ENCODE measurements around the gene CPM. TPM values are rescaled to one million over a fixed set of nuclear protein-coding genes. Genes with fewer than 3 reads are reported as not detected.

Gene CPM
- total and polyA plus RNA-seq, 10 of the 15 experiments (the other 5 are each of a cell fraction or from before 2014, with no cell fraction given), result 0.06 to 1.7 (median 0.41) TPM

DNA sequence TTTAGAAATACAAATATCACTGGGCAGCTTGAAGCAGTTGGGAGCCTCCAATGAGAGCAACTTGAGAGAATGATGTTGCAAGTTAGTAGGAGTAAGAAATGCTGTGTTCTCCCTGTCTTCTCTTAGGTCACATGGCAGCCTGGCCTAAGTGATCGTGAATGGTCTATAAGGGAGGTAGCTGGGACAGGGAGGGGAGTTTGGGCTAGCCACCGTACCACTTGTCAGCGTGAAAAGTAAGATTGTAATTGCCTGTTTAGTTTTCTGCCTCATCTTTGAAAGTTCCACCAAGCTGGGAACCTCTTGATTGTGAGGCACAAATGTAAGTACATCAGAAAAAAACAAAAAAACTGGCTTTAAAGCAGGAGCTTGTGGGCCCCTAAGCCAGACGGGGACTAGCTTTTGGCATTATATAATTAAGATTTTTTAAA lies 88.6 kb downstream of the CPM start:
- FAIRE-seq, result no peak
- POLR2A ChIA-PET, result interaction anchor here (1.4 kb wide), 1 partner anchor 98 kb away, joined by 3 read pairs; the partner anchor contains the start of gene SLC35E3
- no TSS peak for BruUV-seq (replicated peaks)
- no peak overlapping the region for H3K4me2 ChIP-seq (ENCODE audit: control insufficient read depth, insufficient read depth)
- SMC1A ChIA-PET (ENCODE audit: uncharacterized antibody, unreplicated experiment), result interaction anchor here (1.0 to 4.5 kb wide), 4 partner anchors 10 to 25 kb away, joined by 3 to 15 read pairs (median 3); no protein-coding TSS in a partner anchor
- DNase-seq (ENCODE audit: low read depth, low spot score), result no peak
- ATAC-seq, result peak; percentile 4; the same call in 2 of the 3 replicates
- H2AFZ ChIP-seq (ENCODE audit: control insufficient read depth, low read depth, low read length), result no peak overlapping the region
- RAD21 ChIA-PET (ENCODE audit: unreplicated experiment), result no interaction called here
- WGBS (ENCODE audit: insufficient coverage, insufficient replicate concordance, low lambda C conversion rate, missing lambda C conversion rate), result 93% methylated on average over 4 of the region's 4 CpGs
- intact Hi-C loops (cut with micrococcal nuclease; ENCODE audit: unreplicated experiment), result loop anchor here (10.0 kb wide), 1 partner anchor 400 kb away; no protein-coding TSS in a partner anchor
- no peaks in the 10 kb centered on the region for H3K27me3 ChIP-seq (replicated peaks in 1 of 2; ENCODE audit: control insufficient read depth in 2 of 2, insufficient read depth in 2 of 2, low read length in 1 of 2)
- H3K79me2 ChIP-seq (ENCODE audit: control insufficient read depth, insufficient read depth, low read length), result no peaks in the 10 kb centered on the region
- in situ Hi-C loops (cut with MboI), result no loop called here
- no peaks in the 10 kb centered on the region for H3K9me3 ChIP-seq (replicated peaks; ENCODE audit: control insufficient read depth, insufficient read depth, low read length)
- H3K4me1 ChIP-seq (ENCODE audit: control insufficient read depth, insufficient read depth, low read length), result no peaks in the 10 kb centered on the region
- no peak overlapping the region for H3K4me3 ChIP-seq
- CTCF ChIA-PET, result interaction anchor here (0.9 to 1.9 kb wide), 5 partner anchors 14 to 226 kb away, joined by 4 to 11 read pairs (median 4); no protein-coding TSS in a partner anchor
- H4K20me1 ChIP-seq (ENCODE audit: control insufficient read depth, insufficient read depth), result no peaks in the 10 kb centered on the region
- H3K9ac ChIP-seq (ENCODE audit: control insufficient read depth, insufficient read depth, low read length), result no peak overlapping the region
- H3K27ac ChIP-seq (ENCODE audit: control insufficient read depth, insufficient read depth), result no peak overlapping the region
- peaks cover 4 to 22% of the 10 kb centered on the region in 2 experiments for H3K36me3 ChIP-seq (ENCODE audit: control insufficient read depth in 2 of 2, insufficient read depth in 2 of 2, low read length in 1 of 2)
- TF ChIP-seq BACH1 (IDR thresholded peaks at IDR 0.05; ENCODE audit: borderline replicate concordance) (peak; percentile 49; the same call in 1 of the 2 replicates), POU2F2 (IDR thresholded peaks at IDR 0.05; ENCODE audit: borderline replicate concordance, low read depth, low read length) (peak; percentile 26; the same call in 1 of the 3 replicates), KDM1A (IDR thresholded peaks at IDR 0.05; ENCODE audit: borderline replicate concordance) (no peak), CHD4 (IDR thresholded peaks at IDR 0.05) (no peak), TCF12 (IDR thresholded peaks at IDR 0.05; ENCODE audit: low read depth, low read length) (no peak), POLR2A (IDR thresholded peaks at IDR 0.05; ENCODE audit: low read depth, low read length) (peak; percentile 80), ZBED1 (IDR thresholded peaks at IDR 0.05; ENCODE audit: borderline replicate concordance) (no peak), ZBTB11 (CRISPR knock-in tag; IDR thresholded peaks at IDR 0.05) (0 out of 2 replicates have a peak, but pooled peaks have one; percentile 6), POLR2AphosphoS5 (IDR thresholded peaks at IDR 0.05; ENCODE audit: low read length) (peak; percentile 89)
- TF ChIP-seq, protein P1, sequence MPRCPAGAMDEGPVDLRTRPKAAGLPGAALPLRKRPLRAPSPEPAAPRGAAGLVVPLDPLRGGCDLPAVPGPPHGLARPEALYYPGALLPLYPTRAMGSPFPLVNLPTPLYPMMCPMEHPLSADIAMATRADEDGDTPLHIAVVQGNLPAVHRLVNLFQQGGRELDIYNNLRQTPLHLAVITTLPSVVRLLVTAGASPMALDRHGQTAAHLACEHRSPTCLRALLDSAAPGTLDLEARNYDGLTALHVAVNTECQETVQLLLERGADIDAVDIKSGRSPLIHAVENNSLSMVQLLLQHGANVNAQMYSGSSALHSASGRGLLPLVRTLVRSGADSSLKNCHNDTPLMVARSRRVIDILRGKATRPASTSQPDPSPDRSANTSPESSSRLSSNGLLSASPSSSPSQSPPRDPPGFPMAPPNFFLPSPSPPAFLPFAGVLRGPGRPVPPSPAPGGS (IDR thresholded peaks at IDR 0.05; ENCODE audit: borderline replicate concordance, insufficient read depth, low read depth, low read length, poor library complexity, severe bottlenecking), result peak; percentile 36

All from GM12878 (cell line).